HG02763 (cell line): ENCODE results near the gene RABL3.
"Not testable (repeated sequence)": the region's sequence is repeated elsewhere in the genome, so short reads cannot be mapped to it uniquely, and the experiment has no call there.

Experiments
- ATAC-seq: cut with Tn5 transposase; IDR thresholded peaks from one replicate; pipeline ENCODE4 v1.9.1; 2021; ENCODE audit warnings: mild to moderate bottlenecking, moderate library complexity; ENCODE audit not compliant: unreplicated experiment

Gene RABL3

GRCh38 chr3:120742198-120742848, at the start of gene RABL3, which contains the start of gene GTF2E1:
TSS of gene RABL3 (minus strand) at chr3:120742516. CDS start at chr3:120742507, 9 bp downstream.
TSS of gene GTF2E1 (plus strand) at chr3:120742744. CDS start at chr3:120750553, 7,809 bp downstream.
- peak; percentile 99 for ATAC-seq

GRCh38 chr3:120791913-120792312, 49.6 kb upstream of the RABL3 start:
- ATAC-seq: no peak

- ATAC-seq: no peak
These were observed 48.7 kb upstream of the RABL3 start for GRCh38 chr3:120791010-120791409.

GRCh38 chr3:120785832-120786231, 43.5 kb upstream of the RABL3 start:
- peak; percentile 59 for ATAC-seq

GRCh38 chr3:120780977-120781376, 38.7 kb upstream of the RABL3 start:
- peak; percentile 93 for ATAC-seq

GRCh38 chr3:120778776-120779175, 36.5 kb upstream of the RABL3 start:
- no peak for ATAC-seq

- ATAC-seq: no peak
These were observed 33.1 kb upstream of the RABL3 start for GRCh38 chr3:120775411-120775810.

- ATAC-seq: peak; percentile 57
These were observed 31.6 kb upstream of the RABL3 start for GRCh38 chr3:120773932-120774331.

- no peak for ATAC-seq
These were observed 29.8 kb upstream of the RABL3 start for GRCh38 chr3:120772081-120772480.

GRCh38 chr3:120770891-120771290, 28.6 kb upstream of the RABL3 start:
- no peak for ATAC-seq

- no peak for ATAC-seq
These were observed 27.1 kb upstream of the RABL3 start for GRCh38 chr3:120769436-120769835.

- no peak for ATAC-seq
These were observed 24.8 kb upstream of the RABL3 start for GRCh38 chr3:120767106-120767505.

GRCh38 chr3:120766576-120766975, 24.3 kb upstream of the RABL3 start:
- no peak for ATAC-seq

- ATAC-seq: peak; percentile 61
These were observed 23.6 kb upstream of the RABL3 start for GRCh38 chr3:120765830-120766493.

- ATAC-seq: no peak
These were observed 21.9 kb upstream of the RABL3 start for GRCh38 chr3:120764206-120764605.

GRCh38 chr3:120763601-120764000, 21.3 kb upstream of the RABL3 start:
- peak; percentile 82 for ATAC-seq

GRCh38 chr3:120762615-120763014, 20.3 kb upstream of the RABL3 start:
- no peak for ATAC-seq

- ATAC-seq: not testable (repeated sequence)
These were observed 16.2 kb upstream of the RABL3 start for GRCh38 chr3:120758551-120758950.

GRCh38 chr3:120756061-120756460, 13.7 kb upstream of the RABL3 start:
- no peak for ATAC-seq

- ATAC-seq: no peak
These were observed 11.5 kb upstream of the RABL3 start for GRCh38 chr3:120753810-120754209.

- no peak for ATAC-seq
These were observed 10.5 kb upstream of the RABL3 start for GRCh38 chr3:120752865-120753264.

- ATAC-seq: no peak
These were observed 9.9 kb upstream of the RABL3 start for GRCh38 chr3:120752230-120752629.
